ENCODE data around the gene RFXANK. TPM values are rescaled to one million over a fixed set of nuclear protein-coding genes. Genes with fewer than 3 reads are reported as not detected.

RFXANK gene
- total RNA-seq, 1 experiment from 2014 or later = 47.7 TPM

DNA sequence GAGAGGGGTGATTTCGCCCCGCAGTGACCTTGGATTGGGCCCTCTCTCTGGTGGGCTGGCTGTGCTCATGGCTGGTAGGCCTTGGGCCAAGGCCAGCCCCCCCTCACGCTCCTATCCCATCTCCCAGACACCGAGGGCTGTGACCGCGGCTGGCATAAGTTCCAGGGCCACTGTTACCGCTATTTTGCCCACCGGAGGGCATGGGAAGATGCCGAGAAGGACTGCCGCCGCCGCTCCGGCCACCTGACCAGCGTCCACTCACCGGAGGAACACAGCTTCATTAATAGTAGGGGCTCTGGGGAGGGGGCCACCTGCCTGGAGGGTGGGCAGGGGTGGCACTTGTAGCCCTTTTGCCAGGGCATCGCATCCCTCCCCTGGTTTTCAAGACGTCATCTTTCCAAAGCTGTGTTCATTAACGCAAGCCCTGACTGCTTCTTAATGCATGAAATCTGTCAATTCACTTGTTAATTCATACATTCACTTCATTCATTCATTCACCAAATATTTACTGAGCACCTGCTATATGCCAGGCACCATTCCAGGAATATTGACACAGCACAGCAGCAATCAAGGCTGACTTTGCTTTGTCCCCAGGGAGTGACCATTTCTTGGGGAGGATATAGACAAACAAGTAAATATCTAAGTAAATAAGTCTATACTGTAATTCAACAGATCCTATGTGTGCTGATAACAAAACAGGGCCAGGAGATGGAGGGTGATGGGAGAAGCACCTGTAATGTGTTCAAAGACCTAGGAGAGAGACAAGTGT lies 46.3 kb downstream of the RFXANK start:
- no peak for DNase-seq (ENCODE audit: low read depth in 1 of 2, low spot score in 2 of 2)
- H3K4me1 ChIP-seq (replicated peaks) = no peaks in the 10 kb centered on the region
- no peak overlapping the region for H3K4me3 ChIP-seq
- peaks cover 20% of the 10 kb centered on the region for H3K9me3 ChIP-seq (replicated peaks)
- no peak overlapping the region for H3K27ac ChIP-seq
- H3K27me3 ChIP-seq (replicated peaks) = no peaks in the 10 kb centered on the region; the same call in 1 of the 2 replicates
- H3K36me3 ChIP-seq = no peaks in the 10 kb centered on the region

- Histone ChIP-seq H3K9me3 (replicated peaks) (peaks cover 13% of the 10 kb centered on the region), H3K27ac (no peak overlapping the region), H3K36me3 (no peaks in the 10 kb centered on the region), H3K4me1 (replicated peaks) (no peaks in the 10 kb centered on the region), H3K27me3 (replicated peaks) (no peaks in the 10 kb centered on the region; the same call in 1 of the 2 replicates), H3K4me3 (no peak overlapping the region)
- DNase-seq (ENCODE audit: low read depth in 1 of 2, low spot score in 2 of 2) = no peak
These were observed 47.6 kb downstream of the RFXANK start for GRCh38 chr19:19239675-19240074.

GRCh38 chr19:19240476-19240875 lies 48.4 kb downstream of the RFXANK start:
- no peaks in the 10 kb centered on the region; the same call in 1 of the 2 replicates for H3K27me3 ChIP-seq (replicated peaks)
- H3K36me3 ChIP-seq = no peaks in the 10 kb centered on the region
- no peaks in the 10 kb centered on the region for H3K4me1 ChIP-seq (replicated peaks)
- no peak overlapping the region for H3K4me3 ChIP-seq
- no peak for DNase-seq (ENCODE audit: low read depth in 1 of 2, low spot score in 2 of 2)
- peaks cover 8% of the 10 kb centered on the region for H3K9me3 ChIP-seq (replicated peaks)
- H3K27ac ChIP-seq = no peak overlapping the region

- no peak overlapping the region for H3K4me3 ChIP-seq
- H3K9me3 ChIP-seq (replicated peaks) = no peaks in the 10 kb centered on the region
- H3K36me3 ChIP-seq = no peaks in the 10 kb centered on the region
- no peak for DNase-seq (ENCODE audit: low read depth in 1 of 2, low spot score in 2 of 2)
- H3K27ac ChIP-seq = no peak overlapping the region
- H3K27me3 ChIP-seq (replicated peaks) = peaks cover 39% of the 10 kb centered on the region
- H3K4me1 ChIP-seq (replicated peaks) = no peaks in the 10 kb centered on the region
These were observed 58.2 kb downstream of the RFXANK start for GRCh38 chr19:19250196-19250801.

Other genes starting within 250 kb of the RFXANK start
- 31.8 and 46.4 TPM in 2 replicates for gene SUGP2, start 158.7 kb upstream of the RFXANK start, total RNA-seq (2014; rRNA removed; shearing (Covaris generic))
- 54.9 and 59.9 TPM in 2 replicates for gene ARMC6, start 158.7 kb upstream of the RFXANK start, total RNA-seq (2014; rRNA removed; shearing (Covaris generic))
- gene SLC25A42, start 128.3 kb upstream of the RFXANK start, total RNA-seq (2014; rRNA removed; shearing (Covaris generic)) = 3.4 and 6.7 TPM in 2 replicates
- 18.3 and 23.5 TPM in 2 replicates for gene TMEM161A, start 53.8 kb upstream of the RFXANK start, total RNA-seq (2014; rRNA removed; shearing (Covaris generic))
- gene MEF2B, start 22.0 kb upstream of the RFXANK start, total RNA-seq (2014; rRNA removed; shearing (Covaris generic)) = 0.11 TPM in 1 of 2 replicates, not detected in the other
- gene BORCS8, start 106 bp upstream of the RFXANK start, total RNA-seq (2014; rRNA removed; shearing (Covaris generic)) = 22.7 and 33.8 TPM in 2 replicates
- gene NR2C2AP, start 11.2 kb downstream of the RFXANK start, total RNA-seq (2014; rRNA removed; shearing (Covaris generic)) = 29.2 and 29.5 TPM in 2 replicates
- not detected in 2 replicates for gene NCAN, start 19.7 kb downstream of the RFXANK start, total RNA-seq (2014; rRNA removed; shearing (Covaris generic))
- gene TM6SF2, start 81.0 kb downstream of the RFXANK start, total RNA-seq (2014; rRNA removed; shearing (Covaris generic)) = 0.31 and 1.1 TPM in 2 replicates
- 22.2 and 27.1 TPM in 2 replicates for gene SUGP1, start 128.3 kb downstream of the RFXANK start, total RNA-seq (2014; rRNA removed; shearing (Covaris generic))
- 19.7 and 30.1 TPM in 2 replicates for gene MAU2, start 128.6 kb downstream of the RFXANK start, total RNA-seq (2014; rRNA removed; shearing (Covaris generic))
- gene GATAD2A, start 213.4 kb downstream of the RFXANK start, total RNA-seq (2014; rRNA removed; shearing (Covaris generic)) = 41.5 and 45.9 TPM in 2 replicates